Mononuclear cell (primary cell): ENCODE measurements around the gene PCGF3. TPM values are rescaled to one million over a fixed set of nuclear protein-coding genes. Genes with fewer than 3 reads are reported as not detected.
"Not testable (repeated sequence)": the region's sequence is repeated elsewhere in the genome, so short reads cannot be mapped to it uniquely, and the experiment has no call there.

ENCODE experiments used
- H3K27me3 ChIP-seq: 2 replicates; pipeline ENCODE4 v1.6.0; 2011; ENCODE audit warnings: low read length, control low read depth; ENCODE audit not compliant: insufficient read depth
- H3K4me1 ChIP-seq: 2 replicates; pipeline ENCODE4 v1.5.1; 2011; ENCODE audit warnings: mild to moderate bottlenecking, low read length, control low read depth; ENCODE audit not compliant: insufficient read depth
- H3K4me3 ChIP-seq: 2 replicates; pipeline ENCODE4 v1.5.1; 2011; ENCODE audit warnings: mild to moderate bottlenecking, low read length, moderate library complexity
- H3K9me3 ChIP-seq: 2 replicates; pipeline ENCODE4 v1.5.1; 2011; ENCODE audit warnings: low read depth, mild to moderate bottlenecking, control low read depth, low read length
- total RNA-seq: library from RNA; depleted of rRNA; stranded (reverse); fragments of >200 nt; gene quantifications from one replicate; pipeline ENCODE4 v1.2.3, GENCODE V29; 2012

PCGF3 gene
- total RNA-seq, 1 donor: 49.7 TPM

DNA sequence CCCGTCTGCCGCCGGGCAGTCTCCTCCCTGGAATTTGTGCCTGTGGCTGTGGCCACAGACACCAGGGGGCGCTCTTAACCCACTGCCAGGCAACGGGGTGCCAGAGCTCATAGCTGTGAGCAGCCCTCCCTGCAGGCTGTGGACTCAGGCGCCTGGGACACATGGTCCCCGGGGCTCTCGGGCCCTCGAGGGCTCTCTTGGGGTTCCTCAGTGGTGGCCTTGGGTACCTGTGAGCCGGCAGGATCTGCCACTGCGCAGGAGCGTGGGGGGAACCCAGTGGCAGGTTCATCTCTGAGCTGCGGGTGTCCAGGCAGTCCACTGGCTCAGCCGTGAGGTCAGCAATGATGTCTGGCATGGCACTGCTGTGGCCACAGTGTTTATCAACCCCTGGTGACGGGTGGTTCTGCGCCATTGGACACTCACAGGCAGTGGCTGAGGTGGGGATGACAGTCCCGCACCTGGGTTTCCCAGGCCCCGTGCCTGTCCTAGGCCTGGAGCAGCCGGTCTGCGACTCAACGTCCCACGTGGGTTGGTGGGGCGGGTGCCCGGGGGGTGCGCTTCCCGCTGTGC is 37.2 kb downstream of the PCGF3 start:
- no peak overlapping the region for H3K4me3 ChIP-seq
- H3K4me1 ChIP-seq: no peaks in the 10 kb centered on the region

DNA sequence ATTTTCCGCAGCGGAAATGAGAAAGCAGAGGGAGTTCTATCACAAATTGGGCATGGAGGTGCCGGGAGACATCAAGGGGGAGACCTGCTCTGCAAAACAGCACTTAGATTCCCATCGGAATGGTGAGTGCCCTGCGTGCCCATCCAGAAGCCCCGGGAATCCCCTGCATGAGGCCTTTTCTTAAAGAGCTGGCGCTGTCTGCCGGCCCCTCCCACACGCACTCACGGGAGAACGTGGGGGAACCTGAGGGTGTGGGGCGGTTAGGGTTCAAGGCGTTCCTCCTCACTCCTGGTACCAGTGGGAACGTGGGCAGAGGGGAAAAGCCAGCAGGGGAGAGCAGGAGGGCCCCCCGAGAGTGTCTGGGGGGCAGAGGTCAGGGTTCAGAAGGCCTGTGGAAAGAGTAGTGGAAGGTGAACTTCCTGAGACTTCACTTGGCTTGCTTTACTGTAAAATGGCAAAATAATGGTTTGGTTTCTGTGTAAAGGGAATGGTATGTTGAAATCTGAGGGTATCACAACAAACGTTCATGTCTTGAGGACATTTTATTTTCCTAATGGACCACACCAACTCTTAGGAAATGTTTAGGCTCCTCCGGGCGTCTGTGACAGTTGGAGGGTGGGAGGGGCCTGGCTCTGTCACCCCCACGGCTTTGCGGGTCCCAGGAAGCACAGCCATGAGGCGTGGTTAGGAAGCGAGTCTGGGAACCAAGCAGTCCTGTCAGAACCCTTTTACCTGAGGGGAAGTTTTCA is 38.0 kb downstream of the PCGF3 start:
- H3K4me3 ChIP-seq: no peak overlapping the region
- H3K4me1 ChIP-seq: no peaks in the 10 kb centered on the region
- no peaks in the 10 kb centered on the region for H3K27me3 ChIP-seq
- H3K9me3 ChIP-seq: no peaks in the 10 kb centered on the region

More for the DNA sequence above, 37.2 kb downstream of the PCGF3 start:
- Histone ChIP-seq H3K9me3 (no peaks in the 10 kb centered on the region), H3K27me3 (no peaks in the 10 kb centered on the region)

DNA sequence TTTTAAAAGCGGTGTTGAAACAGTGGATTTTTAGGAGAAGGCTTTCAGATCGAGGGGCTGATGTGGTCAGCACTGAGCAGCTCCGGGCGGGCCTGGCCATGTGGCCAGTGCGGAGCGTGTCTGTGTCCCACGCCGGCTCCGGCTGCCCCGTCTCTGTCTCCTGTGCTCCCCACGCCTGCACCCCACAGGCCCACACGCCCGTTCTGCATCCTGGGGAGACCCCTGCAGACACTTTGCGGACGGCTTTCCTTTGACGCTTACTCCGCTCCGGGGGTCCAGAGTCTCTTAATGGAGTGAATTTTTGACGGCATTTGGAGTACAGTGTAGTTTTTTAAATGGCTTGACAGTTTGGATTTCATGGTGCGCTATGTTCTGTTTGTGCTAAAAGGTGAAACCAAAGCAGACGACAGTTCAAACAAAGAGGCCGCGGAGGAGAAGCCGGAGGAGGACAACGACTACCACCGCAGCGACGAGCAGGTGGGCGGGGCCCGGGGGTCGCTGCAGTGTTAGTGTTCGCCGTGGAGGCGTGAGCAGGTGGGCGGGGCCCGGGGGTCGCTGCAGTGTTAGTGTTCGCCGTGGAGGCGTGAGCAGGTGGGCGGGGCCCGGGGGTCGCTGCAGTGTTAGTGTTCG is 38.7 kb downstream of the PCGF3 start:
- Histone ChIP-seq H3K4me1 (no peaks in the 10 kb centered on the region), H3K27me3 (no peaks in the 10 kb centered on the region), H3K4me3 (no peak overlapping the region), H3K9me3 (no peaks in the 10 kb centered on the region)

- H3K9me3 ChIP-seq: no peaks in the 10 kb centered on the region
- no peaks in the 10 kb centered on the region for H3K4me1 ChIP-seq
- H3K4me3 ChIP-seq: no peak overlapping the region
- H3K27me3 ChIP-seq: no peaks in the 10 kb centered on the region
Observed at GRCh38 chr4:747546-748170, 42.0 kb downstream of the PCGF3 start.

DNA sequence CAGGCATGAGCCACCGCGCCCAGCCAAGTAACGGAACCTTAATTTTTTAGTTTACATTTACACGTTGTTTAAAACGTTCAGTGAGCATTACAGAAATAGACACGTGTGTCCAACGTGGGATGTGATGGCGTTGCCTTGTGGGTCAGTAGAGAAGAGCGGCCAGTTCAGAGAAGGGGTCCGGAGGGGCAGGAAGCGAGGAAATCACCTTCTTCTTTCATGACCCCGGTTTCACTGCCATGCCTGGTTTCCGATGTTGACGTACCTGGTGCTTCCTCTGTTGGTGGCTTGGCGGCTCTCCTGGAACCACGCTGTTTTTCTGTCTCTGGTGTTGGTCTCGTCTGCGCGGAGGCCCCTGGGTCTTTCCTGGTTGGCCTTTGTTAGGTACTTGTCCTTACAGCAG is 42.8 kb downstream of the PCGF3 start:
- no peaks in the 10 kb centered on the region for H3K9me3 ChIP-seq
- no peaks in the 10 kb centered on the region for H3K27me3 ChIP-seq
- no peaks in the 10 kb centered on the region for H3K4me1 ChIP-seq
- no peak overlapping the region for H3K4me3 ChIP-seq

GRCh38 chr4:749698-750666 is 44.4 kb downstream of the PCGF3 start:
- no peaks in the 10 kb centered on the region for H3K27me3 ChIP-seq
- no peak overlapping the region for H3K4me3 ChIP-seq
- no peaks in the 10 kb centered on the region for H3K4me1 ChIP-seq
- no peaks in the 10 kb centered on the region for H3K9me3 ChIP-seq

GRCh38 chr4:751676-752075 is 46.0 kb downstream of the PCGF3 start:
- H3K27me3 ChIP-seq: no peaks in the 10 kb centered on the region
- H3K4me1 ChIP-seq: no peaks in the 10 kb centered on the region
- H3K4me3 ChIP-seq: no peak overlapping the region
- no peaks in the 10 kb centered on the region for H3K9me3 ChIP-seq

DNA sequence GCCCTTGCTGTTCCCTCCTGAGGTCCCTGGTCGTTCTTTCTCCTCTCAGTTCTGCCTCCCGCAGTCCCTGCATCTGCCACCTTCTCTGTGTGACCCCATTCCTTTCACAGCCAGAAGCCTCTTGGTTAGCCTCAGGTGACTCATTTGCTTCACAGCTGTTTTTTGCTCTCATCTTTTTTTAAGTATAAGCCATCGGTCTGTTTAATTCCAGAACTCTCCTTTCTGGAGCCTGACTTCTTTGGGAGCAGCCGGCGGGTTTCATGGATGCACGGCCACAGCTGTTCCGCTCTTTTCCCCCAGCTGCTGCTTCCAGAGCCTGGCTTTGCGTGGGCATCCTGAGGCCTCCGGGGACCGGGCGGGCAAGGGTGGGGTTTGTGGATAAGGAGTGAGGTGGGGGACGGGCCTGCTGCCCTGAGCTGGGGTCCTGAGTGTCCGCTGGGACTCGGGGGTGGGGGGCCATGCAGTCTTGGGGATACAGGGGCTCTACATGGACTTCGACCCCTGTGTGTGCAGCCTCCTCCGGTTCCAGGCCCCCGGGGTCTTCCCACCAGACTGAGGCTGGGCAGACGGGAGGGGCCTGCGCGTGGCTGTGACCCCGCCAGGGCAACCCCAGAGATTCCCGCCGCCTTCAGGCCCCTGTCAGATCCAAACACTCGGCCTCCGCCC is 46.7 kb downstream of the PCGF3 start:
- Histone ChIP-seq H3K4me3 (no peak overlapping the region), H3K27me3 (no peaks in the 10 kb centered on the region), H3K9me3 (no peaks in the 10 kb centered on the region), H3K4me1 (no peaks in the 10 kb centered on the region)

GRCh38 chr4:753186-753585 is 47.6 kb downstream of the PCGF3 start:
- not testable (repeated sequence) for H3K4me3 ChIP-seq, H3K4me1 ChIP-seq

DNA sequence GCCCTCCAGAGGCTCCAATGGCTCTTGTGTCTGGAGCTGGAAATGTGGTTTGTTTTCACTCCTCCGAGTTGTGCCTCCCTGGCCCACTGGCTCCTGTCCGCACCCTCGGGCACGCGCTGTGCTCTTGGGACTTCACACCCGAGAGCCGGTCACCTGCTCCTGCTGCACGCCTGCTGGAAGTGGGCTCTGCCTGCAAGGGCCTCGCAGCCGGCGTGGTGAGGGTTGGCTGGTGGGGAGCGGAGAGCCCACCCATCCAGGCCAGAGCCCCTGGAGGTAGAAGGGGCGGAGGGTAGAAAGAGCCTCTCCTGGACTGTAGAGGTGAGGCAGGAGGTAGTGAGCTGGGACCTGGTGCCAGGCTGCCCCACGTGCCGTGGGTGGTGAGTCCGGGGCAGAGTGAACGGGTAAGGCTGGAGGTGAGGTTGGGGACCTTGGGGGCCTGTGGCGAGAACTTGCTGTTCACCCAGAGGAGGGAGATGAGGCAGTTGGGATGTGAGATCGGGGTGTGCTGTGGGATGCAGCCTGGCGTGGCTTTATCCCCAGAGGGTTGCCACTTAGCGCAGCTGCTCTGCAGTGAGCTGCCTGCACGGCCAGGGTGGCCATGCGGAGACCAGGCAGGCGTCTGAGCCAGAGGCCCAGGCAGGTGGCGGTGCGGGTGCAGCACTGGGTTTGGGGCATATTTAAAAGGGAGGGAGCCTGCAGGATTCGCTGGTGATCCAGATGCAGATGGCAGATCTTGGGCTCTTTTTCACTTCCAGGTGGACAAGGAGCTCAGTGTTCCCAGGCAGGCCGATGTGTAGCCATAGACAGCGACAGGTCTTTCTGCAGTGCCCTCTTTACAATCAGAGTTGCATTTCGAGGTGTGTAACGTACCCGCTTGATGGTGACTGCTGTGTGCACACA is 48.8 kb downstream of the PCGF3 start:
- H3K27me3 ChIP-seq: no peaks in the 10 kb centered on the region
- no peaks in the 10 kb centered on the region for H3K4me1 ChIP-seq
- no peak overlapping the region for H3K4me3 ChIP-seq
- H3K9me3 ChIP-seq: no peaks in the 10 kb centered on the region

More at GRCh38 chr4:753186-753585, 47.6 kb downstream of the PCGF3 start:
- not testable (repeated sequence) for H3K27me3 ChIP-seq, H3K9me3 ChIP-seq

GRCh38 chr4:757111-757510 is 51.5 kb downstream of the PCGF3 start:
- H3K4me1 ChIP-seq: no peaks in the 10 kb centered on the region

DNA sequence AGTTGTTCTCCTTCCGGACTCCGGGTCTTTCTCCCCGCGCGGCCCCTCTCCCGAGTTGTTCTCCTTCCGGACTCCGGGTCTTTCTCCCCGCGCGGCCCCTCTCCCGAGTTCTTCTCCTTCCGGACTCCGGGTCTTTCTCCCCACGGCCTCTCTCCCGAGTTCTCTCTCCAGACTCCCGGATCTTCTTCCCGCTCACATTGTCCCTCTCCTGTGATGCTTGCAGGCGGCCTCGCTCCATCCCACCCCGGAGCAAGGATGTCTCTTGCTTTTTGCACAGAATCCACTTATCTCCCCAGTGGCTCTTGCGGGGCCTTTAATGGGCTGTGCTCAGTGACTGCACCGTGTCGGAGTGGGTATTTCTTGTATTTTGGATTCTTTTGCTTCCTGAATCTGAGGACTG is 54.2 kb downstream of the PCGF3 start:
- H3K4me1 ChIP-seq, H3K9me3 ChIP-seq, H3K27me3 ChIP-seq, H3K4me3 ChIP-seq: not testable (repeated sequence)

More at GRCh38 chr4:757111-757510, 51.5 kb downstream of the PCGF3 start:
- Histone ChIP-seq H3K27me3 (no peaks in the 10 kb centered on the region), H3K9me3 (no peaks in the 10 kb centered on the region), H3K4me3 (no peak overlapping the region)

DNA sequence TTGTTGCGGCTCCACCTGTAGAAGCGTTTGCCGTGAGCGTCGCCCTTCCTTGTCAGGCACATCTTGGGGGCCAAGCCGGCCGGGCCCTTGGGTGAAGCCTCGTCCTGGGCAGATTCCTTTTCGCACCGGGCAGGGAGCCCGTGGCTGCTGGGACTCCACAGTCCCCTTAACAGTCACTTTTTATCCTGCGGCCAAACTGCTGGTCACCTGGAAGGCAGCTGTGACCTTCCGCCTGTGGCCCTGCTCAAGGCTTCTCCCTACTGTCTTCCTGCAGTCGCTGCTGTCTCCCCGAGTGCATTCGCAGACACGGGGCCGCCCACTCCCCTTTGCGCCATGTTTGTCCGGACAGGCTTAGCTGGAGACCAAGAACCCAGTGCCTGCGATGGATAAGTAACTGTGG is 55.0 kb downstream of the PCGF3 start:
- peaks cover 9% of the 10 kb centered on the region for H3K4me1 ChIP-seq
- no peaks in the 10 kb centered on the region for H3K27me3 ChIP-seq
- H3K4me3 ChIP-seq: no peak overlapping the region
- no peaks in the 10 kb centered on the region for H3K9me3 ChIP-seq
